Esophagus mucosa (tissue), 1 donor: ENCODE results near the gene DNAH17. TPM values are rescaled to one million over a fixed set of nuclear protein-coding genes. Genes with fewer than 3 reads are reported as not detected.
"Not testable (repeated sequence)": the region's sequence is repeated elsewhere in the genome, so short reads cannot be mapped to it uniquely, and the experiment has no call there.

Experiments used
- ATAC-seq: fragments of 200-7000 bp; cut with Tn5 transposase; one replicate; pipeline ENCODE4 v1.9.1; 2020
- total RNA-seq: library from RNA; stranded (reverse); gene quantifications from one replicate; pipeline ENCODE4 v1.2.4, GENCODE V29; 2023
- donor health status: DM: yes; HTN: yes; CAD: no.

The DNAH17 gene
- total RNA-seq, 1 donor from 2014 or later: 0.12 TPM

GRCh38 chr17:78523934-78524655, 53.1 kb downstream of the DNAH17 start:
- no peak for ATAC-seq

- no peak for ATAC-seq
Observed at GRCh38 chr17:78522031-78522809, 55.0 kb downstream of the DNAH17 start.

- ATAC-seq: no peak
Observed at GRCh38 chr17:78517421-78517820, 59.8 kb downstream of the DNAH17 start.

- ATAC-seq: no peak
Observed at GRCh38 chr17:78515480-78515879, 61.7 kb downstream of the DNAH17 start.

GRCh38 chr17:78514521-78514920, 62.7 kb downstream of the DNAH17 start:
- ATAC-seq: no peak

GRCh38 chr17:78512976-78513375, 64.2 kb downstream of the DNAH17 start:
- ATAC-seq: no peak

- ATAC-seq: no peak
Observed at GRCh38 chr17:78510141-78511075, 66.8 kb downstream of the DNAH17 start.

GRCh38 chr17:78507526-78507925, 69.7 kb downstream of the DNAH17 start:
- no peak for ATAC-seq

- no peak for ATAC-seq
Observed at GRCh38 chr17:78506454-78507309, 70.5 kb downstream of the DNAH17 start.

GRCh38 chr17:78504156-78504925, 72.9 kb downstream of the DNAH17 start:
- no peak for ATAC-seq

GRCh38 chr17:78503388-78503787, 73.8 kb downstream of the DNAH17 start:
- ATAC-seq: not testable (repeated sequence)

GRCh38 chr17:78502611-78503148, 74.5 kb downstream of the DNAH17 start:
- no peak for ATAC-seq

- ATAC-seq: no peak
Observed at GRCh38 chr17:78501241-78502036, 75.8 kb downstream of the DNAH17 start.

- ATAC-seq: no peak
Observed at GRCh38 chr17:78500806-78501205, 76.4 kb downstream of the DNAH17 start.

GRCh38 chr17:78499715-78500540, 77.3 kb downstream of the DNAH17 start:
- ATAC-seq: no peak

GRCh38 chr17:78498848-78499247, 78.3 kb downstream of the DNAH17 start:
- ATAC-seq: no peak

GRCh38 chr17:78497115-78497540, 80.1 kb downstream of the DNAH17 start:
- peak; percentile 75 for ATAC-seq

- ATAC-seq: no peak
Observed at GRCh38 chr17:78496311-78496710, 80.9 kb downstream of the DNAH17 start.

GRCh38 chr17:78495634-78496033, 81.6 kb downstream of the DNAH17 start:
- ATAC-seq: no peak
